ENCODE measurements around the gene DYRK1A.

The DYRK1A gene

GRCh38 chr21:37384416-37384815 lies 17.8 kb downstream of the DYRK1A start:
- no peak for TF ChIP-seq CTCF (IDR thresholded peaks at IDR 0.05; ENCODE audit: insufficient read depth, low read depth, low read length, missing control alignments)
- no peak for DNase-seq (ENCODE audit: low read depth)
- H3K4me3 ChIP-seq (ENCODE audit: low read depth, low read length): no peak overlapping the region

DNA sequence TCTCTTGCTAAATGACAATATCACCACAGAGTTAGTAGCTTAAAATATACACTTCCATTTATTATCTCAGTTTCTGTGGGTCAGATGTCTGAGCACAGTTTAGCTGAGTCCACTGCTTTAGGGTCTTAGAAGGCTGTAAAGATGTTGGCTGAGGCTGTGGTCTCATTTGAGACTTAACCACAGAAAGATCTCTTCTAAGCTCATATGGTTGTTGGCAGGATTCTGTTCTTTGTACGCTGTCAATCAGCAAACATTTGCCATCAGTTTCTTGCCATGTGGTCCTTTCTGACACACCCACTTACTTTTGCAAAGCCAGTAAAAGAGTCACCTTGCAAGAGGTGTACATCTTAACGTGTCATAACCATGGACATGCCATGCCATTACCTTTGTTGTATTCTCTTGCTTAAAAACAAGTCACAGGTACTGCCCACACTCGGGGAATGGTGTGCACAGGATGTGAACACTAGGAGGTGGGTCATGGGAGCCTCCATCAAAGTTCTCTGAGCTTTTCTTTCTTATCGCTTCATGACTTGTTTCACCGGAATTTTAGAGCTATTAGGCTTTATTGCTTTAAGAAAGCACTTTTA lies 18.7 kb downstream of the DYRK1A start:
- TF ChIP-seq CTCF (IDR thresholded peaks at IDR 0.05; ENCODE audit: insufficient read depth, low read depth, low read length, missing control alignments): no peak
- DNase-seq (ENCODE audit: low read depth): no peak
- H3K4me3 ChIP-seq (ENCODE audit: low read depth, low read length): no peak overlapping the region

DNA sequence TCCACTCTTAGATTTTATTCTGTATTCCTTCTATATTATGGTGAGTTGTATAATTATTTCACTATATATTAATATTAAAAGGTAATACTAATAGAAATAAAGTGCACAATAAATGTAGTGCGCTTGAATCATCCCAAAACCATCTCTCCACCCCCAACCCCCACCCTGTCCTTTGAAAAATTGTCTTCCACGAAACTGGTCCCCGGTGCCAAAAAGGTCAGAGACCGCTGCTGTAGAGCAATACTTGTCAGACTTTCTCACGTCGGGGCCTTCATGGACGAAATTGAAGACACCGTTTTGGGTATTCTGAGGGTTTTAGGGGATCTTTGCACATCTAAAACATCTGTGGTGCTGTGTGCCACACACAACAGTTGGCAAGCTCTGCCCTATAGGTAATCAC lies 19.6 kb downstream of the DYRK1A start:
- H3K4me3 ChIP-seq (ENCODE audit: low read depth, low read length): no peak overlapping the region
- DNase-seq (ENCODE audit: low read depth): no peak
- TF ChIP-seq CTCF (IDR thresholded peaks at IDR 0.05; ENCODE audit: insufficient read depth, low read depth, low read length, missing control alignments): no peak

DNA sequence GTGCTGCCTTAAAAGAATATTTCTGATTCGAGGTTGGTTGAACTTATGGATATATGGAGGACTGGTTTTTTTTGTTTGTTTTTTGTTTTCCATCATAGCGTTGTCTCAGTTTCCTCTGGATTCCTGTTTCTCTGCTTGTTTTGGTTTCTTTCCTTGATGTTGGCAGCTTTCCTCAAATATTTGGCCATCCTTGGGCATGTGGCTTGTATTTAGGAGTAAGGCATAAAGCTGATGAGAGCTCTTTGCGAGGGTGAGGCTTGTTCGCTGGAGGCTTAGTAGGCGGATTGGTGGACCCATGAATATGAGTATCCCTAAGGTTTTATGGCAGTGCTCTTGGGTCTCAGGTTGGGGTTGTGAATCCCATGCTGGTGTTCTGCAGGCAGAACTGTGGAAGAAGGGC lies 22.9 kb downstream of the DYRK1A start:
- no peak overlapping the region for H3K4me3 ChIP-seq (ENCODE audit: low read depth, low read length)
- no peak for DNase-seq (ENCODE audit: low read depth)
- TF ChIP-seq CTCF (IDR thresholded peaks at IDR 0.05; ENCODE audit: insufficient read depth, low read depth, low read length, missing control alignments): no peak

GRCh38 chr21:37391666-37392065 lies 25.1 kb downstream of the DYRK1A start:
- H3K4me3 ChIP-seq (ENCODE audit: low read depth, low read length): no peak overlapping the region
- DNase-seq (ENCODE audit: low read depth): no peak
- TF ChIP-seq CTCF (IDR thresholded peaks at IDR 0.05; ENCODE audit: insufficient read depth, low read depth, low read length, missing control alignments): no peak

GRCh38 chr21:37392441-37392840 lies 25.9 kb downstream of the DYRK1A start:
- no peak for DNase-seq (ENCODE audit: low read depth)
- H3K4me3 ChIP-seq (ENCODE audit: low read depth, low read length): no peak overlapping the region
- TF ChIP-seq CTCF (IDR thresholded peaks at IDR 0.05; ENCODE audit: insufficient read depth, low read depth, low read length, missing control alignments): no peak

DNA sequence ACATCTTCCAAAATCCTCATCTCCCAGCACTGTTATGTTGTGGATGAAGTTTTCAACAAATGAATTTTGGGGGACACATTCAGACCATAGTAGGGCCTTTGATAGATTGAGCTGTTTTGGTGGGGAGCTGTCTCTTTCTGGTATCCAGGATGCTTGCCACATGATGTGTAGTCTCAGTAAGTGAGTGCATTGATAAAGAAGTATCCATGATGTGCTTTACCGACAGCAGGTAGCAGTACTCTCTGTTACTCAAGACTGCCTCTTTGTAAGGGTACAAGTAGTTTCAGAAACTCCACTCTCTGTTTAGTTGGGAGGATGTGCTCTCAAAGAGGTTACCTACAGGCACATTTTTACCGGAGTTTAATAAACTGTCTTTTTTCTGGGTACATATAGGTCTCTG lies 26.5 kb downstream of the DYRK1A start:
- no peak for TF ChIP-seq CTCF (IDR thresholded peaks at IDR 0.05; ENCODE audit: insufficient read depth, low read depth, low read length, missing control alignments)
- no peak overlapping the region for H3K4me3 ChIP-seq (ENCODE audit: low read depth, low read length)
- no peak for DNase-seq (ENCODE audit: low read depth)

All from GM12865 (cell line).